HL-60 (cell line): ENCODE measurements around the gene UNC119.

Experiments
- CTCF ChIP-seq: IDR thresholded peaks from one replicate; pipeline ENCODE4 v1.5.1; 2011; ENCODE audit warnings: low read length, control low read depth, inconsistent platforms; ENCODE audit not compliant: insufficient read depth
- POLR2AphosphoS5 ChIP-seq: IDR thresholded peaks from 2 replicates; pipeline ENCODE4 v1.6.1; 2012; ENCODE audit warnings: low read depth

GRCh38 chr17:28530250-28530649 lies 22.2 kb downstream of the UNC119 start:
- TF ChIP-seq CTCF (no peak), POLR2AphosphoS5 (no peak)
